HT-29 (cell line): ENCODE data around the gene DEXI. TPM values are rescaled to one million over a fixed set of nuclear protein-coding genes. Genes with fewer than 3 reads are reported as not detected.

Experiments
- DNase-seq: peaks from one replicate; pipeline ENCODE4 v3.0.0-alpha.2; 2015; ENCODE audit warnings: low spot score
- total RNA-seq: library from RNA; depleted of rRNA; stranded (reverse); fragments of >200 nt; shearing (Covaris generic); gene quantifications from 2 replicates; pipeline ENCODE4 v1.2.3, GENCODE V29; 2014; rRNA removed

The DEXI gene
- 47.7 and 54.8 TPM in 2 replicates for total RNA-seq

DNA sequence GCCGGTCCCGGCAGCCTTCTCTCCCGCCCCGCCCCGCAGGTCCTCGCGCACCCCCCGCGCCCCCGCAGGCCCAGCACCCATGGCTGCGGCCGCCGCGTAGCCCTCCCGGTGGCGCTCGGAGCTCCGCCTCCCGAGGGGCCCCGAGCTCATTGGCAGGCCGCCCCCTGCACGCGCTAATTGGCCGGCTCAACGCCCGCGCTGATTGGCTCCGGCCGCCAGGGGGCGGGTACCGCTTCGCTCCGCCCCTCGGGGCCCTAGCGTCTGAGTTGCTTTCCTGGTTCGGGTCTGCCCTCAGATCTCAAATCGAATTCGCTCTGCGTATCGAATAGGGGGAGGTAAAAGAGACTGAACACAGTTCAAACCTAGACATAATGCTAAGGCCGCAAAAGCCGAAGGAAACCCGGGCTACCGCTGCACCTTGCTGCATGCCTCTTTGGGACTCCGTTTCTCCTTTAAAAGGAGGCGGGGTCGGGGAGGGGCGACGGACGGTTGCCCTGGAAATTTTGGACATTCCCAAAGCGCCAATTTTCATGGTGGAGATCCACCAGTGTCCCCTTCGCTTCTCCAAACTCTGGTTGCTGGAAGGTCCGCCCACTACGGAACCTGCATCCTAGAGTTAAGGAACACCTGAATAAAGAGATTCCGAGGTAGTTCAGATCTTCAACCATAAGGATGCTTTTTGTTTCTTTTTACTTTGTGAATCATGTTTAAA is at the start of gene DEXI:
TSS of gene DEXI (minus strand) at position 117 of the 712 bp plus-strand sequence. CDS start 463 bp downstream, outside the sequence.
- DNase-seq = peak; percentile 92

DNA sequence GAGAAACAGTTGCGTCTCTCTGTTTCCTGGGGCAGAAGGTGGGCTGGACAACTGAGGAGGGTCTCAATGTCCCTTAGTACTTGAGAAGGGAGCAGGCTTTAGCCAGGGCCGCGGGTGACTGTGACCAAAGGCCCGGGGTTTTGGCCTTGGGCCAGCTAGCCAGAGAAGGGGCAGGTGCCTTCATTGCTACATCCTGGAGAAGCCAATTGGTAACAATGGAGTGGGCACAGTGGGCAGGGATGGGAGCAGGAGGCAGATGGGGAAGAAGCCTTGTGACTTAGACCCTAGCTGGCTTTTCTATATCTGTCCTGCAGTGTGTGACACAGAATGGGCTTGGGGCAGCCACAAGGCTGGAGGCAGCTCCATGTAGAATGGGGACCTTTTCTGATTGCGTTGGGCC is 48.1 kb upstream of the DEXI start:
- no peak for DNase-seq

DNA sequence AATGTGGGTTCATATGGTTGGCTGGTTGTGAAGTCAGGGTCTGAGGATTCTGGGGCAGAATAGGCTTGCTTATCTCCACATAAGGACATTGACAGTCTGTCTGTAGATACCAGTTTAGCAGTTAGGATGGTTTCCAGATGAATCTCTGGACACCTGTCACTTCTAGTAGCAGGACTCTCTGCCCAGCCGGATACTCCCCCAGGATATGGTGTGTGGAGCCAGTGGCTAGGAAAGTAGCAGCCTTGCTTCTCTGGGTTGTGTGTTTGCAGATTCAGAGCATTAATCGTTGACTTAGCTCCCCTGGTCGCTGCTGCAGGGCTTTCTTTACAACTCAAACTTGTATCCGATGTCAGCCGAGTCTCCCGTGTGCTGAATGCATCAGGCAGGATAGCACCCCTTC is 47.3 kb upstream of the DEXI start:
- no peak for DNase-seq

DNA sequence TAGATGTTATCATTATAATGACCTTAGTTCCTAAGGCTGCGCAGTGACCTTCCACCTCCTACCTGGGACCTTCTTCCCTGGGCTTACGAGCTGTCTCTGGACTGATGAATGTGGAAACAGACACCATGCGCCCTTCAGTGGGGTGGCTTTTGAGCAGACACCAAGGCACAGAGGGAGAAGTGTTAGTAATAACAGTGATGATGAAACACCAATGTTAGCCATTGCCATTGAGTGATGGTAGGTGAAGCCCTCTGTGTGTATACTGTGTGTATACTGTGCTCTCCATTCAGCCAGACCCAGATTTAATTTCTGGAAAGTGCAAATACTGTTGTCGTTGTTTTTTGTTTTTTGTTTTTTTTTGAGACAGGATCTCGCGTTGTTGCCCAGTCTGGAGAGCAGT is 46.6 kb upstream of the DEXI start:
- DNase-seq = no peak

DNA sequence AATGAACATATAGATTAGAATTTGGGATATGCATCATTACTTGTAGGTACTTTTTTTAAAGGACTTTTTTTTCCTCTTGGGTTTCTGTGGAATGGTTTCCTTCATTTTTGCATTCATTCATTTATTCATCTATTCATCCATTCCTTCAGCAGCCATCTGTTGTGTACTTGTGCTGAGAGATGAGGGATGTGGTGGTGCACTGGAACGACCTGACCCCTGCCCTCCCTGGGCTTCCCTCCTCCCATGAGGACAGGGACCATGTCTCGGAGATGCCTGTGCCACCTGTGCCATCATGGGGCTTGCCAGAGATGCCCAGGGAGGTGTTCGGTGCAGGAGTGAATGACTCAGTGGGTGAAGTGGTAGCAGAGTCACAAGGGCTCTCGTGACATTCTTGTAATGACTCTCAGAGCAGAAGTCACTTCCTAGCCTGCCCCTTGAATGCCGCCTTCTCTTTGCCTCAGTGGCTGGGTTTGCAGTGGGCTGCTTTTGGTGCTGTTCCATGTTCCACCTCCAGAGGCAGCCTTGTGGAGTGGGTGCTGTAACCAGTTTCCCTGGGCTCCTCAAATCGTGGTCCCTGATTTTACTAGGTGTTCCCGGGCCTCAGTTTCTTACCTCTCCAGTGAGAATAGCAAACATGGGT is 46.0 kb upstream of the DEXI start:
- no peak for DNase-seq

DNA sequence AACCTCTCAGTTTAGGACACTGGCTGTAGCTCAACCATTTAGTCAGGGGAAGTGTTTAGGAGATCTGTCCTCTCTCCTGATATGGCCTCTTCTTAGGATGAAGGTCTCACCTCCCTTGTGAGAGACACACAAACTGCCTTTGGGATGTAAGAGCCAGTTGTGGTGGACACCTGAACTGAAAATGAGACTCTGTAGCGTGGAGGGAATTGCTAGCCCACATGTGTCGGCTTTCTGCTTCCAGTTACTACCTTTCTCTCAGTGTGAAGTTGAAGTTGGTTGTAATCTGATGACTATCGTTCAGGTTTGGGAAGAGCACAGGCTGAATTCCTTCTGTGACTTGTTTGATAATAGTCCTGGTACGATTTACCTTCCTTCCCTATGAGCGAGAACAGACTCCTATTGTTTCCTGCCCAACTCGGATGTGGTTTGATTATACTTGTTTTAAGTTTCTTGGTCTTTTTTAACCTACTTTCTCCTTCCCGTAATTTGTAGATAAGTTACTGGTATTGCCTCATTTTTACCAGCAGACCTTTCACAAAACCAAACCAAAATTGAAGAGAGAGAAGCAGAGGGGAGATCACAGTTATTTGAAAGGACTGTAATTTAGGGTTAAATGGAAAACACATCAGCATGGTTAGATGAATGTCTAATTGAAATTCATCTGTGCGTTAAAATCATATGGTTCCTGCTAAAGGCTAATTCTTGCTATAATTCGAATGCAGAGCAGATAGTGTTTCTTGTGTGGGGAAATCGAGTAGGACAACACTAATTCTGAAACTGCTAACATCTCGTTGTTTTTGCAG is 45.3 kb upstream of the DEXI start:
- no peak for DNase-seq

DNA sequence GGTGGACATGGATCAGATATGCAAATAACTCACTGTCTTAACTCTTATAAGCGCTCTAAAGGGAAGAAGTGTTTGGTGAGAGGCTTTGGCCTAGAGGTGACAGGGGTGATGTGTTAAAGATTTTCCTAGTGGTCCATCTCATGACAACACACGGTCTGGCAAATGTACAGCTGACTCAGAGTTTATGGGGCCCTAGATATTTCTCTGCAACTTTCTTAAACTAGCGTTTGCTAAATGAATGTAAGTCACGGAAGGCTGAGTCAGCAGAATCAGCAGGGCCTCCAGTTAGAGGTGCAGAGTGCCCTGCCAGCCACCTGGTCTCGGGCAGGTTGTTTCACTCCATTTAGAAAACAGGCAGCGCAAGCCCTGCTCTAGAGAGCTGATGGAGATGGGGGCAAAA is 42.2 kb upstream of the DEXI start:
- no peak for DNase-seq

DNA sequence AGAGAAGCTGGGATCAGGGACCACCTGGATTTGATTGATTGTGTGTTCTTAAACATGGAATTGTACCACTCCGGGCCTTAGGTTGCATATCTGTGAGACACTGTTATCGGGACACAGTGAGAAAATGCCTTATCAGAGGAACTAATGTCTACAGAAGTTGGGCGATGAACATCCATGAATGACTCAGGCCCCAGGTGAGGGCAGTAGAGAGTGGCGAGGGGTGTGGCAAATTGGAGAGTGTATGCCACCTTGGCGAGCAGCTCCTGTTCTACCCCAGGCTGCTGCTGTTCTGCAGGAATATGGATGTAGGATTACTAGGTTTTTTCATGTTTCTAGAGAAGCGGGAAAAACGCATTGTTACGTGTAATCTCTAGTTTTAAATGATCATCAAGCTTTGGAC is 40.9 kb upstream of the DEXI start:
- peak; percentile 9 for DNase-seq

DNA sequence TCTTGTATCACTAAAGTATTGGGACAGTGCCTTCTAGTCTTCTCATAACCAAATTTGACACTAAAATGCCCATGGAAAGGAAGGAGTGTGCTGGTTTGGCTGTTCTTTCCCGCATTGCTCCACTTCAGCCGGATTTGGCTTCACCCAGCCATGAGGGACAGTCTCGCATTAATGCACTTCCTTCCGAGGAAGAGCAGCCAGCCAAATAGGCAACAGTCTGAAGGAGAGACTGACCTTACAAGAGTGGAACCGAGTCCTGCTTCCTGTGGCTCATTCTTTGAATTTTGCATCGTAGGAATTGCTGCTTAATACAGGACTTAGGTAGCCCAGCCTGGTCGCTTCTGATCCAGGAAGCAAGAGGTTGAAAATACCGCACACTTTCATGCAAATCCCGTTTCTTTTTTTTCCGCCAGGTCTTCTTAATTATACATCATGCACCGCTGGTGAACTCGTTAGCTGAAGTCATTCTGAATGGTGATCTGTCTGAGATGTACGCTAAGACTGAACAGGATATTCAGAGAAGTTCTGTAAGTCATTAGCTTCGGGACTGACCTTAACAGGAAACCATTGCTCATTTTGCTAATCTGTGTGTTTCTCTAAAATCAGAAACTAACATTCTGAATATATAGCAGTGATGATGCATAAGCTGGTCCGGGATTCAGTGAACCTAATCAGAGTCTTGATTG is 40.3 kb upstream of the DEXI start:
- DNase-seq = no peak

DNA sequence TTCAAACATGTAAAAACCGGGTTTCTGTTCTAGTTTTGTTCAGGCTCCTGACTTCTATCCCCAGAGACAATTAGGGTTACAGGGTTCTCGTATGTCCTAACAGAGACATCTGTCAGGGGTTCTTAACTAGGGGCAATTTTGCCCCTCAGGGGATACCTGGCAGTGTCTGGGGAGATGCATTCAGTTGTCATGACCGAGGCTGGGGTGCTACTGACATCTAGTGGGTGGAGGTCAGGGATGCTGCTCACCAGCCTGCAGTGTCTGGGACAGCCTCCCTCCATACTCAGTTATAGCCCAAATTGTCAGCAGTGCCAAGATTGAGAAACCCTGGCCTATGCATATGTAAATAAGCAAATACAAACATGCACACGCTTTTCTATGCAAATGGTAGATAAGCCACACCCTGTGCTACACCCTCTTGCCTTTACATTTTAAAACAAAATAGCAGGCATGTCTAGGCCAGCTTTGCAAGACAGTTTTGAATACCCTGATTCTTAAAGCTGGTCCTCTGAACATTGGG is 39.5 kb upstream of the DEXI start:
- DNase-seq = peak; percentile 23

DNA sequence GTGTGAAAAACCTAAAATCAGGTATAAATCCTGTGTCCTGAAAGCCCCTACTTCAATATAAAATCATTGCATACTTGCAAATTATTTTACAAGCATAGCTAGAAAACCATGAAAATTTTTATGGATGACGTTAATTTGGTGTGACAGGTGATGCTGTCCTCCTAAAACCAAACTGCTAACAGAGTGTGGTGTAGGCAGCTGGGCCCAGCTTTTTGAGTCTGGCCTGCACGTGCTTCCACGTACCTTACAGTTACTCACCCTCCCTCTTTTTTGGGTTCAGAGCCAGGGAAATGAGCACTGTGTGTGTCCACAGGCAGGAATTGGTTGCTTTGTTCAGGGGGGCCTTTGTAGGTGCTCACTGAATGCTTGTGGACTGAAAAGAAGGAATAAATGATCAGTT is 38.5 kb upstream of the DEXI start:
- DNase-seq = no peak

DNA sequence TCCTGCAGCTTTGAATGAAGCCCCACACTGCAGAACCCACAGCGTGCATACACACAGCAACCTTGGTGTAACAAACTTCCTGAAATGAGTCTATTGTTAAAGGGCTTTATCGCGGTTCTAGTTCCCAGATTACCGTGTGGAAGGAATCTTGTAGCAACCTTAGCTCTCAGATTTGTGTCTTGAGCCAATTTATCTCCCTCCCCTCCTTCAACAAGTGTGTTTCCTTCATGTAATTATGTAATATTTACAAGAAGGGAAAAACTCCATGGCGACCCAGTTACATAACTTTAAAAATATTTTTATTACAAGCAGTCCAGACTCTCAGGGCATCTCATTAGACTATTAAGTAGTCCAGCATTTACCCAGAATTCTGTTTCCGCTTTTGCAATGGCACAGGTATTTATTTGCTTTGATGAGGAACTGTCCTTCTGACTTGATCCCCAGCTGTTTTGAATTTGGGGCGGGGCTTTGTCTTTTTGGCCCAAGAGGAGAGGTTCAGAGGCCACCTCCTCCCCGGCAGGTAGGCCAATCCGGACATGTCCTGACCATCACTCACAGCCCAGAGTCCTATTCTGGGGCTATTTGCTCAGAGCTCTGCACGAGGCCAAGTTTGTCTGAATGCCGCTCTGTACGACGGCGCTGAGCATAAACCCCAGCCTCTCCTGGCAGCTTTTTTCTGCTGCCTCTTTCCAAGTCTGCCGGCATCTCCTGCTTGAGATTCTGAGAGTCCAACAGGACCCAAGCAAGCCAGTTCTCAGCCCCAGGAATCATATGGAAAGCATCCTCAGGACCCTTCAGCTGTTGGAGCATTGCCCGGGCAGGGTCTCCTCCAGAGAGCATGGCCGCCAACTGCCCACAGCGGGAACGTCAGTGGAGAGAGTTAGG is 37.7 kb upstream of the DEXI start:
- DNase-seq = no peak

DNA sequence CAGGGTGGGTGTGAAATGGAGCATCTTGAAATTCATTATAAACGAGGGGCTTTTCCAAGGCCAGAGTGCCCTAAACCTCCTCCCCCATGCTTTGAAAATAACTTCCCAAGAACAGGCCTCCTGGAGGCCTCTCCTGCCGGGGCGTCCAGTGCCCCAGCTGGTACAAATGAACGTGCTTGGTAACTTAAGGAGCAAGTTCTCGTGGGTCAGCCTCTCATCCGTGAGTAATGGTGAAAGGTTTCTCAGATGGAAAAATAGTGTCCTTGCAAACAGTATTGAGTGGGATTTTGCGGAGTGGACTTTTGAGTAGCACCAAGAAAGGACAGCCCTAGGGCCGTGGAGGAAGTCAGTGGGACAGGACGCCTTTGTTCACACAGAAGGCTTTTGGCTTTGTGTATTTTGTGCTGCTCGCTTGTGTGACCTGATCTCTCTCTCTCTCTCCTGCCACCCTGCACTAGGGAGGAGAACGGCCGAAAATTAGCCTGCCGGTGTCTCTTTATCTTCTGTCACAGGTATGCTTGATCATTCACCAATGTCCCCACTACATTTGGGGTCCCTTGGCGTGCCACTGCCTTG is 36.7 kb upstream of the DEXI start:
- DNase-seq = no peak

DNA sequence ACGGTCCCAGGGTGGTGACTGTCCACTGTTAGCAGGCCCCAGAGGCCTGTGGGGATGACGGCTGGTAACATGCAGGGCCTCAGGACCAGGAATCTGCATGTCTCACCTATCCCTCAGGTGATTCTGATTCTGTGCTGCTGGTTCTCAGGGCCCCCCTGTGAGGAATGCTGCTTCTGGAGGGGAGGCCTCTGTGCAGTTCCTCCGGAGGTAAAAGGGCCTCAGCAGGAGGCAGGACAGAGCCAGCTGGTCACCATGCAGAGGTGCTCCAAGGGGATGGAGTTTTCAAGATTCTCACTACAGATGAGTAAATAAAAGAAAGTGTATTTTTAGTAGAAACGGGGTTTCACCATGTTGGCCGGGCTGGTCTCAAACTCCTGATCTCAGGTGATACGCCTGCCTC is 35.9 kb upstream of the DEXI start:
- DNase-seq = no peak

DNA sequence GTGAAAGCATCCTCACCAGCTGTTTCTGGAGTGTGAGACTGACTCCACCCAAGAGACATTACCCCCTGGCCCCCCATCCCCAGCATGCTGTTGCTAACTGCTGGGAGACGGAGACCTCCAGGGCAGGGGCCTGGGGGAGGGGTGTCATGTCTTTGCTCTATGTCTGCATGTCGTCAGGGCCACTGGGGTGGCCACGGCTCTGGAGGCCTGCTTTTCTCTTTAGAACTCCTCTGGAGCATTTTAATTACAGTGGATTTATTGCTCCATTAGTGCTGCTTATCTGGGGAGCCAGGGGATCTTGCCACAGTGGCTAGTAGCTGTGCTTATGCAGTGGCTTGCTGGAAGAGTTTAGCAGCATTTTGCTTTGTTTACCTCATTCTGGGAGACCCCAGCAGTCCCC is 34.4 kb upstream of the DEXI start:
- DNase-seq = no peak

DNA sequence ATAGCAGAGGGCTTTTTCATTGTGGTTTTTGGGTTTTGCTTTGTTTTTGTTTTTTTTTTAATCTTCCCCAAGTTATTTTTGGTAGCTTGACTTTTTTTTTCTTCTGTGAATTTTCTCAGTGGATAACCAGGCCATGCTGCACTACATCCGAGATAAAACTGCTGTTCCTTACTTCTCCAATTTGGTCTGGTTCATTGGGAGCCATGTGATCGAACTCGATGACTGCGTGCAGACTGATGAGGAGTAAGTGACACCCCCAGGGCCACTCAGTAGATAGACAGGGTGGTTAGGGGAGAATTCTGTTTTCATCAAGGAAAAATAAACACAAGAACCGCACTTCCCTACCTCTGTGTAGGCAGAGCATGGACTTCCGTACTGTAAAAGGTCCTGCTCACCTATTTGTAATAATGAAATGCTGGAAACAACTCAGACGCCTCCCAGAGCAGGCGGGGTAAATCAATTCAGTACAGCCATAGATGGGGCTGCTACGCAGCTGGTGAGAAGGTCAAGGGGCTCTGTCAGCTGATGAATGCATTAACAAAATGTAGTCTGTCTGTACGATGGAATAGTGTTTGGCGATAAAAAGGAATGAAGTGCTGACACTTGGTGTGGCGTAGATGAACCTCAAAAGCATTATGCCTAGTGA is 30.7 kb upstream of the DEXI start:
- DNase-seq = no peak

DNA sequence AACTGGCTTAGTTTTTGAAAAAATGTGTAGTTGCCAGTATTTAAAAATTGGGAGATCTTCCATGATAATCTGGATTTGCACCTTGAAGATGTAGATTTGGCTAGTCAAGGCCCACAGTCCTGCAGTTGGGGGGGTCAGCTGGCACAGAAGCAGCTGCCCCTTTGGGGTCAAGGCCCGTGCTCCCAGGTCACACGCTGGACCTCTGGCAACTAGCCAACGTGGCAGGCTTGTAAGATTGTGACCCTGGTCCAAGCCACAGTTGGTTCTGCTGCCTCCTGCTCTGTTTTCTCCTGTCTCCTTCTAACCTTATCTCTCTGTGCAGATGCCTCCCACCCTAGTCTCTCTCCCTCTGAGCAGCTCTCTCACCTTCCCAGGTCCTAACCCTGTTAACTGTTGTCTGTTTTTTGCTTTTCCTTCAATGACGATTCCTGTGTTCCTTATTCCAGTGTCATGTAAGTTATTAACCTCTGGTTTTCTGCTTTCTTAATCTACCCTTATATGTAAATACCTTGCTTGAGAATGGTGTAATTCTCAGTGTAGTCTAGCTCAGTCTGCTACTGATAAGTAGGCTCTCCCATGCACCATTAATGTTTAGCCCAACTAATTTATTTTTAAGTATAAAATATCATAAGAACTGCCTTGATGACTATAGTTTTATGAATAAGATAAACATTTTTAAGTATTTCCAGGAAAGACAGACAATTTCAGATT is 30.0 kb upstream of the DEXI start:
- DNase-seq = no peak

DNA sequence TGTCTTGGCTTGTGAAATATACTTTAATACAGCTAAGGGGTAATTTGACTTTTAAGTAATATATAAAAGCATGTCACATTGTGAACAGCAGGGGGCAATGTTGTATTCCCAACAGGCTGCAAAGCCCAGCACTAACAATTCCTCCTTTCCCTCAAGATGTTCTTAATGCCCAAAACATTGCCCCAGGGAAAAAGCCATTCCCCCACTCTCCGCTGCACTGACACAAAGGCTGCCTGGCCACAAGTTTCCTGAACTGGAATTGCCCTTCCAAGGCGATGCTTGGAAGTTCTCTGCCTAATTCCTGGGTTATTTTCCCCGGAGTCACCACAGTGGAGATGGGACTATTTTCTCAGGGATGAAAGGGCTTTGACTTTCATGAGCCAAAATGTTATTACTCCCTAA is 29.3 kb upstream of the DEXI start:
- peak; percentile 67 for DNase-seq

DNA sequence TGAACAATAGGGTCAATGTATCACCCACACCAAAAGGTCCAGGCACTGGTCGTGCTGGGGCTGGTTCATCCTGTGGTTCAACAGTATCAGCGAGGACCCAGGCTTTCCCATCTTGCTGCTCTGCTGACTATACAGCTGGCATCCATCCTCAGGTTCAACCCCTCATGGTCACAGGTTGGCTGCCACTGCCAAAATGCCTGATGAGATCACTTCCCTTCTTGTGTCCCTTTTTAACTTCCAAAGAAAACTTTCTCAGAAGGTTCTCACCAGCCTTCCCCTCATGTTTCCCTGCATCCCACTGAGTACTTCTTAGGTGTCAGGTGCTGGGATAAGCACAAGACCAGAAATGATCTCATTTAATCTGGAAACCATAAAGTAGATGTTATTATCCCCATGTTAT is 27.8 kb upstream of the DEXI start:
- DNase-seq = no peak
